CD4-positive, alpha-beta T cell treated with Interleukin-17A for 4 hours (primary cell): ENCODE data around the gene ZCCHC8.
"Not testable (repeated sequence)": the region's sequence is repeated elsewhere in the genome, so short reads cannot be mapped to it uniquely, and the experiment has no call there.

ENCODE experiments used
- DNase-seq: peaks from one replicate; pipeline ENCODE4 v3.0.0-alpha.2; 2020; ENCODE audit warnings: mixed read lengths

ZCCHC8 gene

GRCh38 chr12:122506393-122506938 is 5.7 kb upstream of the ZCCHC8 start:
- DNase-seq: no peak

- DNase-seq: no peak
Observed at GRCh38 chr12:122505419-122506051, 4.8 kb upstream of the ZCCHC8 start.

- no peak for DNase-seq
Observed at GRCh38 chr12:122503783-122504590, 3.3 kb upstream of the ZCCHC8 start.

DNA sequence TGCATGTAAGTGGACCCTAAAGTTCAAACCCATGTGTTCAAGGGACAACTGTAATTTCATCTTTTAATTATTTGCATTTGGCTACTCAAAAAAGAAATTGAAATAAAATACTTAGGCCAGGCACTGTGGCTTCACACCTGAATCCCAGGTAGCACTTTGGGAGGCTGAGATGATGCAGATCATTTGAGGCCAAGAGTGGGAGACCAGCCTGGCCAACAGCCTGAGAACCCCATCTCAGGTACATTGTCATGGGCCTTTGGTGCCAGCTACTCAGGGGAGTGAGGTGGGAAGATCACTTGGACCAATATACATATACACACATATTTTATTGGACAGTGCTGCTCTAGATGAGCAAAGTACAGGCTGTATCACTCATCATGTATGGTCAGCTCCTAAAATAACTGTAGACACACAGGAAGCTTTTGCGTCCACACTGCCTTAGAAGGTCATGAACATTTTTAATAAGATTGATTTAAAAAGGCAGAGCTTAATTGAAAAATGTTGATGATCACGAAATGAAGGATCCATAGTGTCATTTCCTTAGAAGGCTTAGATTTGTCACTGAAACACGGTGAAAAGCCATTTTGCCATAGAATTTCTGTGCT is 2.5 kb upstream of the ZCCHC8 start:
- DNase-seq: no peak

- no peak for DNase-seq
Observed at GRCh38 chr12:122501489-122501989, 807 bp upstream of the ZCCHC8 start.

DNA sequence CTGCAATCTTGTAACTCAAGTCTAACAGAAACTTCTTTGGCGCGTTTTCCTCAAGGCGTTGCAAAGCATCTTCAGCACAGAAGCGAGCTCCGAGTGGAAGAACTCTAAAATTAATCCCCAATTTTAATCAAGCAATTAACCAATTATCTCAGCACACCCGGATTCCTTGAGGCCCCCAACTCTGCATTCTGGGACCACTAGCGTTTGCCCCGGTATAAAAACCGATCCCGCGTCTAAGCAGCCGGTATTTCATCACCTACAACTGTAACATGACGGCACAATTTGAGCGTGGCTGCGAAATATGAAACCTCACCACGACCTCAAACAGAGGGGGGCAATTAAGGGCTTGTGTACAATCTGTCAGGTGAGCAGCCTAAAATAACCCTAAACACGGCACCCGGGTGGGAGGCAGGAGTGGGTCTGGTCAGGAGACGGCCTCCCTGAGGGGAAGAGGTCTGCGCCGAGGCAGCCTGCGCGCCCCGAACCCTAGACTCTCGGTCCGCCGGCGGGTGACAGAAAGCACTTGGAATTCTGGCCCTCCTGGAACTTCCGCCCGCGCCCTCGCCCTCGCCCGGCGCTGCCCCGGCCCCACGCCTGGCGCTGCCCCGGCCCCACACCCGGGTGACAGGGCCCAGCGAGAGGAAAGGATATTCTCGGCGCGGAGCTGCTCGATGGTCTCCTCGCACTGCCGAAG is 594 bp downstream of the ZCCHC8 start:
- DNase-seq: peak; percentile 42

DNA sequence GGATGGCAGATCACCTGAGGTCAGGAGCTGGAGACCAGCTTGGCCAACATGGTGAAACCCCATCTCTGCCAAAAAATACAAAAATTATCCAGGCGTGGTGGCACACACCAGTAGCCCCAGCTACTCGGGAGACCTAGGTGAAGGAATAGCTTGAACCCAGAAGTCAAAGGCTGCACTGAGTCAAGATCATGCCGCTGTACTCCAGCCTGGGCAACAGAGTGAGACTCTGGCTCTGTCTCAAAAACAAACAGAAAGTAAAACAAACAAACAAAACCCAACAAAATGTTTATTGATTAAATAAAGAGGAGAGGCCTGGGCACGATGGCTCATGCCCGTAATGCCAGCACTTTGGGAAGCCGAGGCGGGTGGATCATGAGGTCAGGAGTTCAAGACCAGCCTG is 5.5 kb downstream of the ZCCHC8 start:
- DNase-seq: no peak

DNA sequence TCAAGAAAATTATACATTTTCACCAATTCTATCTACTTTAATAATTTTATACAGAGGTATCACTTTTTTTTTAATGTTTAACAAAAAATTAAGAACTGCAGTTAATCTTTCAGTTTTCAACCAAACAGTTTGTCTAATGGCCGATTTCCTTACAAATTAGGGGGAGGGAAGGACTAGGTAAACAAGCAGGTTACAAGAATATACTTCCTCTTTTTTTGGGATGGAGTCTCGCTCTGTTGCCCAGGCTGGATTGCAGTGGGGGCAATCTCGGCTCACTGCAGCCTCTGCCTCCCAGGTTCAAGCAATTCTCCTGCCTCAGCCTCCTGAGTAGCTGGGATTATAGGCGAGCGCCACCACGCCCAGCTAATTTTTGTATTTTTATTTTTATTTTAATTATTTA is 7.5 kb downstream of the ZCCHC8 start:
- DNase-seq: not testable (repeated sequence)

DNA sequence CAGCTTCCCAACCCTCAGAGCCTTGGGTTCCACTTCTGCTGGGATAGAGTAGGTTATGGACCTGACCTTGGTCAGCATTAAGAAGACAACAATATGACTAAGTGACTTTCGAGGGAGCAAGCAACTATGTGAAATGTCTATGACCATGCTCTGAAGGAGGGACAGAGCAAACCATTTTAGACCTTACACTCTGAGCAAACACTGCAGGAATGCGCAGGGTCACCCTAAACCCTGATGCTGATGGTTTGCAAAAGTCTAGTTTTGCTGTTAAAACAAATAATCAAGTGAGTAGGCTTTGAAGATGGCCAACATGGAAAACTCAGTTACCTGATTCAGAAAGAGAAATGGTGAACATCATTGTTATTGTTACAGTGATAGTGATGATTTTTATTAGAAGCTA is 8.7 kb downstream of the ZCCHC8 start:
- DNase-seq: no peak

DNA sequence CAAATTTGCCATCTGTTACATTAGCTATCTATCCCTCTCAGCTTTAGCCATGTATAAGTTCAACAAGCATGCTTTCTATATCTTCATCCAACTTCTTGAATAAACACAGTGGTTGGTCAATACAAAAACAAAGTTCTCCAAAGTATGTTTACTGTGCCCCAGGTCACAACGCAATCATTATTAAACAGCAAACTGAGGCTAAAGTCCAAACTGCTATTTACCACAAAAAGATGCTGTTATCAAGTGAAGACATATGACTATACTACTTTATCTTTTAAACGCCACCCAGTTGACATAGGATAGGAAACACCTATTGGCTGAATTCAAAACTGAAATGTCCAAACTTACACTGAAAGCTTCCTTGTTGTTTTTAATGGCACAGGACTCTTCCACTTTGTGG is 11.7 kb downstream of the ZCCHC8 start:
- no peak for DNase-seq

DNA sequence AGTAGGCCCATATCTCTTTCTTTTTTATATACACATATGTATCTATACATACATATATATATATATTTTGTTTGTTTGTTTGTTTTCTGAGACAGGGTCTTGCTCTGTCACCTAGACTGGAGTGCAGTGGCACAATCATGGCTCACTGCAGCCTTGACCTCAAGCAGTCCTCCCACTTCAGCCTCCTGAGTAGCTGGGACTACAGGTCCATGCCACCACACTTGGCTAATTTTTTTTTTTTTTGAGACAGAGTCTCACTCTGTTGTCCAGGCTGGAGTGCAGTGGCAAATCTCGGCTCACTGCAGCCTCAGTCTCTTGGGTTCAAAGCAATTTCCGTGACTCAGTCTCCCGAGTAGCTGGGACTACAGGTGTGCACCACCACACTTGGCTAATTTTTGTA is 12.9 kb downstream of the ZCCHC8 start:
- not testable (repeated sequence) for DNase-seq

DNA sequence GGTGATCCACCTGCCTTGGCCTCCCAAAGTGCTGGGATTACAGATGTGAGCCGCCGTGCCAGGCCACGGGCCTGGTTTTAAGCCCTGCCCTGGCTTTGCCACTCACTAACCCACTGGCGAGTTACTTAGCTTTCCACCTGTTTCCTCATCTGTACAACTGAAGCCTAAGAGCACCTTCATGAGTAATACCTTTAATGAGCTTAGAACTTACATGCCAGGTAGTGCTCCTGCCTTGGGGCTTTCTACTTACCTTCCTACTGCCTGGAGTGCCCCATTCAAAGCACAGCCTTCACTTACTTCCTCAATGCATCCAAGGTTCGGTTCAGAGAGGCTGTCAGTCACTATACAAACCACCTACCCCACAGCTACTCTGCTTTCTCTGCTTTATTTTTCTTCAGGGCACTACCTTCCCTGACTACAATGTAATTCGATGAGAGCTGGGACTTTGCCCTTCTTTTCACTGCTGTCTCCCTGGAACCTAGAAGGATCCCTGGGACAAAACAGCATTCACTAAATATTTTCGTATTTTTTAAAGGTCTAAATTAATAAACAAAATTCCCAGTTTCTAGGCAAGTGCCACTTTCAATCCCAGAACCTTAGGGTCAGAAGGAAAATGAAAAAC is 13.8 kb downstream of the ZCCHC8 start:
- DNase-seq: no peak

- not testable (repeated sequence) for DNase-seq
Observed at GRCh38 chr12:122486360-122486759, 14.4 kb downstream of the ZCCHC8 start.

DNA sequence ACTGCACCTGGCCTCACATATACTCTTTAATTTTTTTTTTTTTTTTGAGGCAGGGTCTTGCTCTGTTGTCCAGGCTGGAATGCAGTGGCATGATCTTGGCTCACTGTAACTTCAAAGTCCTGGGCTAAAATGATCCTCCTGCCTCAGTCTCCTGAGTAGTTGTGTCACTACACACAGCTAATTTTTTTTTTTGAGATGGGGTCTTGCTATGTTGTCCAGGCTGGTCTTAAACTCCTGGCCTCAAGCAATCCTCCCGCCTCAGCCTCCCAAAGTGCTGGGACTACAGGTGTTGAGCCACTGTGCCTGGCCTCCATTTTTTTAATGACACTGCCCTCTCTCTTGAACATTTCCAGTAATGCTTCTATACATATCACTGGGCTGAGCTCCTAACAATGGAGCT is 16.3 kb downstream of the ZCCHC8 start:
- not testable (repeated sequence) for DNase-seq

- DNase-seq: no peak
Observed at GRCh38 chr12:122483969-122484368, 16.8 kb downstream of the ZCCHC8 start.

- DNase-seq: no peak
Observed at GRCh38 chr12:122481861-122482260, 18.9 kb downstream of the ZCCHC8 start.

DNA sequence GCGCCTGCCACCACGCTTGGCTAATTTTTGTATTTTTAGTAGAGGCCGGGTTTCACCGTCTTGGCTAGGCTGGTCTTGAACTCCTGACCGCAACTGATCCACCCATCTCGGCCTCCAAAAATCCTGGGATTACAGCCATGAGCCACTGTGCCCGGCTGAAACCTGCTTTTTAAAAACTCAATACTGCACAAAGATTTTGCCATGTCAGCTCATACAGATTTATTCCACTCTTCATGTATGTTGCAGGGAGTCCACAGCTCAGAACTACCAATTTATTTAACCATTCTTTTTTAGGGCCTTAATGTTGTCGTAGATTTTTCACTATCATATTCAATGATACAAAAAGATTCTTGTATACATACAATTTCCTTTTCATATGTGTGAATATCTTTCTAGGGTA is 20.0 kb downstream of the ZCCHC8 start:
- no peak for DNase-seq

DNA sequence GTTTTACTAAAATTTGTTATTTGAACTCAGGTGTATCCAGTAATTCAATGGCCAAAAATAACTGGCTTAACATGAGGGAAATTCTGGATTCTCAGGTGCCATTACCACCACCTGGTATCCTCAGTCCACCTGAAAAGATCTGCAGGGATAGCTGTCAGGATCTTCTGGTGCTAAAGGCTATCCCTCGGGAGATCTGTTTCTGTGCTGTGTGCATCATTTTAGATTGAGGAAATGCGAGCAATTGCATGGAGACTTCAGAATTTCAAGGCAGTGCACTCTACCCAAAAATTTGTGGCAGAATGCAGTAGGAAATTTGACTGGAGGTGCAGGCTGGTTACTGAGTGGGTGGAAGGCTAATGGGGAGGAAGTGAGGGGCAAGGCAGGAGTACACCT is 26.4 kb downstream of the ZCCHC8 start:
- no peak for DNase-seq

- no peak for DNase-seq
Observed at GRCh38 chr12:122473543-122474323, 27.0 kb downstream of the ZCCHC8 start.

DNA sequence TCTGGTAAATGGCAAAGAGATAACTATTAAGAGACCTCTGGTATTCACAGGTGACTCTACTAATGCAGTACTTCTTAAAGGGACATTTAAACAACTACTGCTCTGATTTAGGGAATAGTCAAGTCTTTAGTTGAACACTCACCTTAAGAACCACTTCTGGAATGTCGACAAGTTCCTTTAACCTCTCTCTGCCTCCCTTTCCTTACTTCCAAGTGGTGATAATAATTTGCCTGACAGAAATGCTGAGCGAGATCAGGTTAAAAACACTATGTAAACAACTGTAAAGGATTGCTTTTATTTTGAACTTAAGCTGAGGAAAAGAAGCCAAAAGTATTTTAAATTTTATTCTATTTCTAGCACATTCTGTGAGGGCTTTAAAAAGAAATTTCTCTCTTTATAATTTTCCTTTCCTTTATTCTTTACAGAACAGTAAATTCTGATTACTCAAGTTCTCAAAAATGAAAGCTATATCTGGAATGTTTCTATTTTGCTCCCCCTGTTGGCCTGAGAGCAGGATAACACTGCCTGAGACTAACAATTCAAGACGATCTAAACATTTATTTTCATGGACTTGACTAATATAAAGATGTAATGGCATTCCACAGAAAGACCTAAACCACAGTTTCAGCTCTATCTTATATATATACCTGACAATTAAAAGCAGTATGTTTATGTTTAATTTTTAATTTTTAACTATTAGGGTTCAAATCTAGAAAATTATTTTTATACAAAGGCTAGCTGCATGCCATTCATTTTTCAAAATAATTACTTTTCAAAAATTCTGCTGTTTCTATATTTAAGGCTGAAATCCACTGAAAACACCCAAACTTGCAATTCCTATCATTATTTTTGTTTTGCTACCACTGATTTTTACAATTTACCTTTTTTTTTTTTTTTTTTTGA is 29.2 kb downstream of the ZCCHC8 start:
- peak; percentile 33 for DNase-seq

GRCh38 chr12:122470576-122470975 is 30.2 kb downstream of the ZCCHC8 start:
- DNase-seq: not testable (repeated sequence)
